ENCODE measurements around the gene KMT5B. TPM values are rescaled to one million over a fixed set of nuclear protein-coding genes. Genes with fewer than 3 reads are reported as not detected.

The KMT5B gene
- total and polyA plus RNA-seq, 2 of the 13 experiments (the other 11 are each of a cell fraction or from before 2014, with no cell fraction given) = 17.6 to 23.7 TPM

- H4K20me1 ChIP-seq (ENCODE audit: insufficient read depth, low read length) = no peaks in the 10 kb centered on the region
- ATAC-seq (no peak), DNase-seq (ENCODE audit: low spot score) (no peak), FAIRE-seq (no peak)
- H3K4me3 ChIP-seq (replicated peaks in 1 of 3; ENCODE audit: insufficient read depth in 1 of 3, low read depth in 2 of 3, low read length in 3 of 3) = no peak overlapping the region
- H3K4me1 ChIP-seq (ENCODE audit: insufficient read depth, low read length) = peaks cover 9% of the 10 kb centered on the region; the same call in 1 of the 2 replicates
- no peaks in the 10 kb centered on the region for H3K79me2 ChIP-seq (ENCODE audit: insufficient read depth, low read length)
- no peak overlapping the region for H2AFZ ChIP-seq (ENCODE audit: low read length)
- POLR2A ChIA-PET = interaction anchor here (1.0 kb wide), 1 partner anchor 66 kb away, joined by 3 read pairs; no protein-coding TSS in a partner anchor
- no peaks in the 10 kb centered on the region for H3K27me3 ChIP-seq (ENCODE audit: control insufficient read depth in 1 of 2, insufficient read depth in 2 of 2, low read length in 2 of 2)
- H3K9ac ChIP-seq (ENCODE audit: insufficient read depth, low read depth, low read length) = no peak overlapping the region
- WGBS (ENCODE audit: low lambda C conversion rate) = 77% methylated on average over 4 of the region's 4 CpGs
- CTCF ChIA-PET (ENCODE audit: low intra/inter-chr PET ratio, low total read pairs) = no interaction called here
- intact Hi-C loops (cut with micrococcal nuclease; ENCODE audit: unreplicated experiment) = no loop called here
- in situ Hi-C loops (cut with HindIII; ENCODE audit: extremely low pct_ligation_motif_present, low pct_unique_long_range_greater_than_20kb) = no loop called here
- H3K4me2 ChIP-seq (ENCODE audit: low read depth, low read length) = no peak overlapping the region
- no peaks in the 10 kb centered on the region for H3K9me3 ChIP-seq (ENCODE audit: low read length)
- no peak overlapping the region for H3K27ac ChIP-seq (ENCODE audit: extremely low read length, insufficient read depth, low read length)
- peaks cover 23 to 51% of the 10 kb centered on the region in 2 experiments for H3K36me3 ChIP-seq (replicated peaks in 1 of 2; ENCODE audit: control insufficient read depth in 1 of 2, insufficient read depth in 2 of 2, low read length in 2 of 2)
- no TSS peak for BruUV-seq (replicated peaks)
- TF ChIP-seq ZBTB33 (CRISPR knock-in tag; IDR thresholded peaks at IDR 0.05) = no peak
- no peak for TF ChIP-seq SP2 (CRISPR knock-in tag; IDR thresholded peaks at IDR 0.05)
- TF ChIP-seq PRDM15 (CRISPR knock-in tag; IDR thresholded peaks at IDR 0.05) = no peak
- no peak for TF ChIP-seq IRF9 (CRISPR knock-in tag; IDR thresholded peaks at IDR 0.05; ENCODE audit: borderline replicate concordance)
- TF ChIP-seq KLF12 (CRISPR knock-in tag; IDR thresholded peaks at IDR 0.05; ENCODE audit: borderline replicate concordance) = no peak
- no peak for TF ChIP-seq JARID2 (CRISPR knock-in tag; IDR thresholded peaks at IDR 0.05; ENCODE audit: insufficient replicate concordance)
- no peak for TF ChIP-seq IRX3 (CRISPR knock-in tag; IDR thresholded peaks at IDR 0.05; ENCODE audit: borderline replicate concordance, low read depth)
- no peak for TF ChIP-seq ZNF121 (CRISPR knock-in tag; IDR thresholded peaks at IDR 0.05)
- no peak for TF ChIP-seq KDM5B (CRISPR knock-in tag; IDR thresholded peaks at IDR 0.05; ENCODE audit: borderline replicate concordance)
- TF ChIP-seq MAFG (CRISPR knock-in tag; IDR thresholded peaks at IDR 0.05) = no peak
- TF ChIP-seq ZFP36L1 (CRISPR knock-in tag; IDR thresholded peaks at IDR 0.05) = no peak
- no peak for TF ChIP-seq ZNF552 (CRISPR knock-in tag; IDR thresholded peaks at IDR 0.05; ENCODE audit: borderline replicate concordance)
- no peak for TF ChIP-seq IRF1 (CRISPR knock-in tag; IDR thresholded peaks at IDR 0.05; ENCODE audit: low read depth)
- no peak for TF ChIP-seq HNRNPK (IDR thresholded peaks at IDR 0.05; ENCODE audit: low read depth, low read length, poor library complexity, severe bottlenecking)
- TF ChIP-seq MBNL3 (CRISPR knock-in tag; conservative IDR thresholded peaks at IDR 0.05) = no peak
- no peak for TF ChIP-seq ZNF607 (CRISPR knock-in tag; IDR thresholded peaks at IDR 0.05; ENCODE audit: borderline replicate concordance)
- TF ChIP-seq BHLHE40 (IDR thresholded peaks at IDR 0.05; ENCODE audit: low read length) = no peak
Measured at GRCh38 chr11:68165601-68166000, 47.5 kb downstream of the KMT5B start.

All from HepG2 (cell line).